Liver (tissue), 9 donors: ENCODE results near the gene DHRSX. TPM values are rescaled to one million over a fixed set of nuclear protein-coding genes. Genes with fewer than 3 reads are reported as not detected.
"Not testable (repeated sequence)": the region's sequence is repeated elsewhere in the genome, so short reads cannot be mapped to it uniquely, and the experiment has no call there.

Experiments used
- DNase-seq: peaks from one replicate; pipeline ENCODE4 v3.0.0-alpha.2; 2017; ENCODE audit warnings: low spot score
- H3K27ac ChIP-seq, 2 donors: one replicate each; pipeline ENCODE4 v1.7.0; 2013; ENCODE audit warnings: inconsistent platforms in 2 of 2, low read length in 2 of 2, control low read depth in 1 of 2, low read depth in 1 of 2, mild to moderate bottlenecking in 1 of 2
- H3K27me3 ChIP-seq, 4 donors: one replicate each; pipeline versions ENCODE4 v1.6.1 to v1.7.0; 2013; ENCODE audit warnings: low read length in 3 of 4, inconsistent platforms in 1 of 4, mild to moderate bottlenecking in 1 of 4, moderate library complexity in 1 of 4; ENCODE audit not compliant: control insufficient read depth in 4 of 4, insufficient read depth in 4 of 4
- H3K36me3 ChIP-seq, 4 donors: one replicate each; pipeline versions ENCODE4 v1.6.1 to v1.7.0; 2013; ENCODE audit warnings: low read length in 3 of 4, mild to moderate bottlenecking in 3 of 4, low read depth in 1 of 4, moderate library complexity in 1 of 4; ENCODE audit not compliant: control insufficient read depth in 4 of 4, insufficient read depth in 3 of 4
- H3K4me1 ChIP-seq, 4 donors: one replicate each; pipeline versions ENCODE4 v1.6.1 to v1.7.0; 2013; ENCODE audit warnings: low read length in 3 of 4, mild to moderate bottlenecking in 3 of 4, moderate library complexity in 1 of 4; ENCODE audit not compliant: control insufficient read depth in 4 of 4, insufficient read depth in 4 of 4
- H3K4me3 ChIP-seq, 3 donors: one replicate each; pipeline versions ENCODE4 v1.6.1 to v1.7.0; 2013; ENCODE audit warnings: low read length in 3 of 3, control low read depth in 1 of 3, low read depth in 1 of 3, mild to moderate bottlenecking in 1 of 3
- H3K9ac ChIP-seq, 2 donors: one replicate each; pipeline ENCODE4 v1.7.0; 2013; ENCODE audit warnings: low read length in 2 of 2, mild to moderate bottlenecking in 2 of 2, moderate library complexity in 2 of 2, control low read depth in 1 of 2, low read depth in 1 of 2
- H3K9me3 ChIP-seq, 4 donors: one replicate each; pipeline versions ENCODE4 v1.6.1 to v1.7.0; 2013; ENCODE audit warnings: low read length in 3 of 4; ENCODE audit not compliant: control insufficient read depth in 4 of 4
- ATF3 ChIP-seq: IDR thresholded peaks from 2 replicates; pipeline ENCODE4 v1.6.1; 2016; ENCODE audit warnings: antibody characterized with exemption
- CTCF ChIP-seq: fragments of 150-350 bp; IDR thresholded peaks from 2 replicates; pipeline ENCODE4 v1.5.1; 2017; ENCODE audit warnings: improper control_type of control experiment, low read depth, low read length; ENCODE audit not compliant: missing input control
- EGR1 ChIP-seq, 2 donors: IDR thresholded peaks; 2 replicates each; pipeline ENCODE4 v1.6.1; 2016 to 2018; ENCODE audit warnings: antibody characterized with exemption in 2 of 2, low read depth in 2 of 2
- FOXA1 ChIP-seq: IDR thresholded peaks from 2 replicates; pipeline ENCODE4 v1.6.1; 2016; ENCODE audit warnings: antibody characterized with exemption
- FOXA2 ChIP-seq: IDR thresholded peaks from 2 replicates; pipeline ENCODE4 v1.6.1; 2016; ENCODE audit warnings: antibody characterized with exemption
- GABPA ChIP-seq, 2 donors: IDR thresholded peaks in 1 of 2; conservative IDR thresholded peaks in 1 of 2; 2 replicates each; pipeline ENCODE4 v1.6.1; 2016; ENCODE audit warnings: antibody characterized with exemption in 2 of 2, mild to moderate bottlenecking in 1 of 2, moderate library complexity in 1 of 2
- HNF4A ChIP-seq, 2 donors: conservative IDR thresholded peaks; 2 replicates each; pipeline ENCODE4 v1.6.1; 2016; ENCODE audit warnings: antibody characterized with exemption in 2 of 2, mild to moderate bottlenecking in 2 of 2
- HNF4G ChIP-seq: IDR thresholded peaks from 2 replicates; pipeline ENCODE4 v1.6.1; 2016; ENCODE audit warnings: antibody characterized with exemption
- JUND ChIP-seq, 2 donors: IDR thresholded peaks; 2 replicates each; pipeline ENCODE4 v1.6.1; 2016; ENCODE audit warnings: antibody characterized with exemption in 2 of 2
- MAX ChIP-seq: IDR thresholded peaks from 2 replicates; pipeline ENCODE4 v1.6.1; 2016; ENCODE audit warnings: antibody characterized with exemption
- NR2F2 ChIP-seq: IDR thresholded peaks from 2 replicates; pipeline ENCODE4 v1.6.1; 2016; ENCODE audit warnings: antibody characterized with exemption
- RAD21 ChIP-seq, 2 donors: IDR thresholded peaks; 2 replicates each; pipeline ENCODE4 v1.6.1; 2016; ENCODE audit warnings: antibody characterized with exemption in 2 of 2, mild to moderate bottlenecking in 2 of 2
- RXRA ChIP-seq, 2 donors: IDR thresholded peaks; 2 replicates each; pipeline ENCODE4 v1.6.1; 2017 to 2018; ENCODE audit warnings: antibody characterized with exemption in 2 of 2, mild to moderate bottlenecking in 1 of 2
- SP1 ChIP-seq: IDR thresholded peaks from 2 replicates; pipeline ENCODE4 v1.6.1; 2018; ENCODE audit warnings: antibody characterized with exemption, mild to moderate bottlenecking
- YY1 ChIP-seq: IDR thresholded peaks from 2 replicates; pipeline ENCODE4 v1.6.1; 2016; ENCODE audit warnings: antibody characterized with exemption, mild to moderate bottlenecking
- WGBS: extraction: QIAGEN DNeasy Blood & Tissue Kit; methylation state at CpG from one replicate; pipeline ENCODE4 v1.1.7; 2013; 5-methylcytosine and 5-hydroxymethylcytosine counted together
- polyA plus RNA-seq, 2 donors: library from polyadenylated mRNA; stranded (reverse) in 1 of 2; unstranded in 1 of 2; fragments of 200-250 nt in 1 of 2; fragments of >200 nt in 1 of 2; fragmentation: Nextera tagmentation in 1 of 2; extraction: Ambion mirVana in 1 of 2; gene quantifications; one replicate each; pipeline versions ENCODE4 v1.2.1 to v1.2.3, GENCODE V29; 2013 to 2015
- total RNA-seq, 2 donors: library from RNA; depleted of rRNA; stranded (reverse); fragments of >200 nt; gene quantifications; one replicate each; pipeline ENCODE4 v1.2.3, GENCODE V29; 2014
- TF ChIP-seq, protein P1 (sequence below): IDR thresholded peaks from 2 replicates; pipeline ENCODE4 v1.6.1; 2016; ENCODE audit warnings: antibody characterized with exemption, mild to moderate bottlenecking
- donor health status: healthy.
- donor health status: healthy.
- donor health status: healthy.
- donor health status: healthy.
- donor health status: healthy.

DHRSX gene
- total and polyA plus RNA-seq, 4 donors = 17.2 to 35.2 (median 23.3) TPM

DNA sequence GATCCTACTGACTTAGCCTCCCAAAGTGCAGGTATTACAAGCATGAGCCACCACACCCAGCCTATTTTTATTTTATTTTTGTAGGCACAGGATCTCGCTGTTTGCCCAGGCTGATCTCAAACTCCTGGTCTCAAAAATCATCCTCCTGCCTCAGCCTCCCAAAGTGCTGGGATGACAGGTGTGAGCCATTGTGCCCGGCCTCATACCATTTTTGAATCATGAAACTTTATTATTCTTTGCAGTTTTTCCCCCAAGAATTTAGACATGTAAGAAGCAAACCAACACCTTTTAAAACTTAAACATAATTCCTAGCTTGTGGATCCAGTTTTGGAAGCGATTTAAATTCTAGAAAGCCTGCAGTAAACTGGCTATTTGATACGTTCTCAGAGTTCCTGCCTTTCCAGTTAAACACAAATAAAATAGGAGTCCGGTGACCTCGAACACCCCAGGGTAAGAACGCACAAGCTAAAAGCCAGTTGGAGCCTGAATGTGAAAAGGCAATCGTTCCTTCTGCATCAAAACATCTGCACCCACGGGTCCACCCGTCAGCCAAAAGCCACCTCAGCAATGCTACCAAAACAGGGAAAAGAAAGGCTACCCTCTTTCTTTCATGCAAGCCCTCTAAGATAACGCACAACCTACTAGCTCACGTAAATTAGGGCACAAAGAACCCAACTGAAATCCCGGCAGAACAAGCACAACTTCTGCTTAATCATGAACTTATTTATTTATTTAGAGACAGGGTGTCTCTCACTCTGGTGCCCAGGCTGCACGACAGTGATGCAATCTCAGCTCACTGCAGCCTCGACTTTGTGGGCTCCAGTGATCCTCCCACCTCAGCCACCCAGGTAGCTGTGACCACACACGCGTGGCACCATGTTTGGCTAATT, 39.7 kb downstream of the DHRSX start:
- H3K4me1 ChIP-seq, H3K27me3 ChIP-seq, H3K4me3 ChIP-seq, H3K9me3 ChIP-seq, DNase-seq, H3K9ac ChIP-seq, H3K36me3 ChIP-seq: not testable (repeated sequence)
- WGBS = 48% methylated on average over 17 of the region's 17 CpGs
- peak overlapping the region; percentile 16 to 57 for H3K27ac ChIP-seq
- peak in 1 of 2 donors; percentile 52 for TF ChIP-seq RXRA (IDR thresholded peaks at IDR 0.05)
- TF ChIP-seq JUND (IDR thresholded peaks at IDR 0.05) = peak in 1 of 2 donors; percentile 17
- TF ChIP-seq ATF3 = peak; percentile 49
- TF ChIP-seq HNF4A (conservative IDR thresholded peaks at IDR 0.05) = peak; percentile 12 to 43
- TF ChIP-seq RAD21 (IDR thresholded peaks at IDR 0.05) = peak; percentile 24 to 25
- peak; percentile 24 for TF ChIP-seq SP1

- H3K27ac ChIP-seq, H3K27me3 ChIP-seq, H3K4me1 ChIP-seq, H3K4me3 ChIP-seq, DNase-seq, H3K9me3 ChIP-seq, H3K36me3 ChIP-seq, H3K9ac ChIP-seq: not testable (repeated sequence)
- WGBS = 86% methylated on average over 10 of the region's 10 CpGs
Measured at GRCh38 chrX:2460048-2460447, 40.7 kb downstream of the DHRSX start.

DNA sequence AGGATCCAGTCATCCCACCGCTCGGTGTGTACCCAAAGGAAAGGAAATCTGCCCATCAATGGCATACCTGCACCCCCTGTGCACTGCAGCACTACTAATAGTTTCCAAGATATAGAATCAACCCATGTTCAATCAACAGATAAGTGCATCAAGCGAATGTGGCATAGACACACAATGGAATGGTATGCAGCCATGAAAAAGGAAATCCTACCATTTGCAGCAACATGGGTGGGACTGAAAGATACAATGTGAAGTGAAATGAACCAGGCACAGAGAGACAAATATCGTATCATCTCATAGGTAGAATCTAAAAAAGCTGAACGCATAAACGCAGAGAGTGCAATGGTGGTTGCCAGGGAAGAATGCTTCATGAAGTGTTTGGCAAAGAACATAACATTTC, 42.5 kb downstream of the DHRSX start:
- no peak for TF ChIP-seq ATF3
- TF ChIP-seq RXRA (IDR thresholded peaks at IDR 0.05) = no peak
- no peak for TF ChIP-seq HNF4A (conservative IDR thresholded peaks at IDR 0.05)
- no peak for TF ChIP-seq EGR1 (IDR thresholded peaks at IDR 0.05; ENCODE audit: low read depth in 2 of 2)
- TF ChIP-seq FOXA2 = no peak
- TF ChIP-seq, protein P1, sequence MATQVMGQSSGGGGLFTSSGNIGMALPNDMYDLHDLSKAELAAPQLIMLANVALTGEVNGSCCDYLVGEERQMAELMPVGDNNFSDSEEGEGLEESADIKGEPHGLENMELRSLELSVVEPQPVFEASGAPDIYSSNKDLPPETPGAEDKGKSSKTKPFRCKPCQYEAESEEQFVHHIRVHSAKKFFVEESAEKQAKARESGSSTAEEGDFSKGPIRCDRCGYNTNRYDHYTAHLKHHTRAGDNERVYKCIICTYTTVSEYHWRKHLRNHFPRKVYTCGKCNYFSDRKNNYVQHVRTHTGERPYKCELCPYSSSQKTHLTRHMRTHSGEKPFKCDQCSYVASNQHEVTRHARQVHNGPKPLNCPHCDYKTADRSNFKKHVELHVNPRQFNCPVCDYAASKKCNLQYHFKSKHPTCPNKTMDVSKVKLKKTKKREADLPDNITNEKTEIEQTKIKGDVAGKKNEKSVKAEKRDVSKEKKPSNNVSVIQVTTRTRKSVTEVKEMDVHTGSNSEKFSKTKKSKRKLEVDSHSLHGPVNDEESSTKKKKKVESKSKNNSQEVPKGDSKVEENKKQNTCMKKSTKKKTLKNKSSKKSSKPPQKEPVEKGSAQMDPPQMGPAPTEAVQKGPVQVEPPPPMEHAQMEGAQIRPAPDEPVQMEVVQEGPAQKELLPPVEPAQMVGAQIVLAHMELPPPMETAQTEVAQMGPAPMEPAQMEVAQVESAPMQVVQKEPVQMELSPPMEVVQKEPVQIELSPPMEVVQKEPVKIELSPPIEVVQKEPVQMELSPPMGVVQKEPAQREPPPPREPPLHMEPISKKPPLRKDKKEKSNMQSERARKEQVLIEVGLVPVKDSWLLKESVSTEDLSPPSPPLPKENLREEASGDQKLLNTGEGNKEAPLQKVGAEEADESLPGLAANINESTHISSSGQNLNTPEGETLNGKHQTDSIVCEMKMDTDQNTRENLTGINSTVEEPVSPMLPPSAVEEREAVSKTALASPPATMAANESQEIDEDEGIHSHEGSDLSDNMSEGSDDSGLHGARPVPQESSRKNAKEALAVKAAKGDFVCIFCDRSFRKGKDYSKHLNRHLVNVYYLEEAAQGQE = no peak
- no peak for TF ChIP-seq FOXA1
- TF ChIP-seq SP1 = no peak
- no peak for TF ChIP-seq JUND (IDR thresholded peaks at IDR 0.05)
- no peak for TF ChIP-seq NR2F2
- TF ChIP-seq MAX = no peak
- TF ChIP-seq HNF4G = no peak
- no peak for TF ChIP-seq CTCF
- TF ChIP-seq GABPA (IDR thresholded peaks at IDR 0.05 in 1 of 2, conservative IDR thresholded peaks at IDR 0.05 in 1 of 2) = no peak
- no peak for TF ChIP-seq YY1
- 97% methylated on average over 6 of the region's 6 CpGs for WGBS
- Histone ChIP-seq H3K9ac (no peak overlapping the region), H3K27me3 (no peaks in the 10 kb centered on the region), H3K36me3 (no peaks in the 10 kb centered on the region), H3K4me3 (no peak overlapping the region), H3K27ac (no peak overlapping the region), H3K9me3 (no peaks in the 10 kb centered on the region), H3K4me1 (peaks cover 0 to 7% (median 5%) of the 10 kb centered on the region in 4 donors)
- no peak for DNase-seq
